Stimulated activated effector memory CD8-positive, alpha-beta T cell treated with anti-CD3 and anti-CD28 coated beads, Interleukin-12 subunit alpha, Interleukin-12 subunit beta, amount 100 ng/mL, for 72 hours (primary cell): ENCODE results near the gene RAB9B.

Experiments used
- ATAC-seq: fragments of 150-1000 bp; cut with Tn5 transposase; 2 replicates; pipeline ENCODE4 v1.10.0; 2021
- DNase-seq, 2 donors: peaks; one replicate each; pipeline ENCODE4 v3.0.0; 2021 to 2022; ENCODE audit warnings: low spot score in 2 of 2
- H3K27ac Mint-ChIP-seq: one replicate; pipeline ENCODE4 v1.8.0; 2022; ENCODE audit warnings: mild to moderate bottlenecking, mixed read lengths
- H3K36me3 Mint-ChIP-seq: one replicate; pipeline ENCODE4 v1.8.0; 2022; ENCODE audit warnings: mild to moderate bottlenecking, mixed read lengths
- H3K4me1 Mint-ChIP-seq: one replicate; pipeline ENCODE4 v1.8.0; 2022; ENCODE audit warnings: mixed read lengths
- H3K4me3 Mint-ChIP-seq: one replicate; pipeline ENCODE4 v1.8.0; 2022; ENCODE audit warnings: mild to moderate bottlenecking, mixed read lengths
- H3K9me3 Mint-ChIP-seq: one replicate; pipeline ENCODE4 v1.8.0; 2022; ENCODE audit warnings: mixed read lengths

RAB9B gene, protein sequence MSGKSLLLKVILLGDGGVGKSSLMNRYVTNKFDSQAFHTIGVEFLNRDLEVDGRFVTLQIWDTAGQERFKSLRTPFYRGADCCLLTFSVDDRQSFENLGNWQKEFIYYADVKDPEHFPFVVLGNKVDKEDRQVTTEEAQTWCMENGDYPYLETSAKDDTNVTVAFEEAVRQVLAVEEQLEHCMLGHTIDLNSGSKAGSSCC

DNA sequence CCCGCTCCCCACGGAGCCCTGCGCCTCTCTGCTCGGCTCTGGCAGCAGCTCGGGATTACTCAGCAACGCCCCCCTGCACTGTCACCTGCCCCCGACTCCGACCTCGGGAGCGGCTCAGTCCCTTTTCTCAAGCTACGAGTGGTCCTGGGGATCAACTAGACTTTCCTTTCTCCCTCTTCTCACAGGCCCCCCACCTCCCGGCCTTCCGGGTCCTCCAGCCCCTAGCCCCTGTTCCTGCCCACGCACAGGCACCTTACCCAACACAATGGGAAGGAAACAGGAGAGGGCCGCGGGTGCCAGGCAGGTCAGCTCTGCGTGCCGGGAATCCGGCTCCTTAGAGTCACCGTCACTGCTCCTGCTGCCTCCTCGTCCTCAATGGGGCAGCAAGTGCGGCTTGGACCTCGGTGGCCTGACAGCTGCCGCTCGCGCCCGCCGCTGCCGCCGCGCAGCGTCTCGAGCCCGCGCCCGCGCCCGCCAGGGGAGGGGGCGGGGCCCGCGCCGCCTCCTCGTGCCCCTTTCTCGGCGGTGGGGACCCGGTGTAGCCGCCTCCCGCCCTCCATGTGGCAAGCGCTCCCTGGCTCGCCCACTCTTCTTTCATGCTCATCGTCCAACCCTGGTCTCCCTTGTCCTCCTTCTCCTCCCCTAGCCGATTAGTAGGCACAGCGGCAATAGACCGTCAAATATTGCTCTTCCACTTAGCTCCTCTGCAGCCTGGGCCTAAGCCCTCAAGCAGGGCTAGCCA lies at the start of gene RAB9B:
Gene RAB9B, minus strand, starts transcription at position 455 of the 742 bp plus-strand sequence. CDS start 6,473 bp downstream, outside the sequence.
- DNase-seq (peak; percentile 34 to 66), ATAC-seq (peak; percentile 91)
- Mint-ChIP-seq H3K27ac (peak within 1 kb of the TSS; percentile 74), H3K9me3 (no peaks in the 10 kb centered on the region), H3K4me3 (peak within 1 kb of the TSS; percentile 77), H3K4me1 (peaks cover 10% of the 10 kb centered on the region), H3K36me3 (peaks cover 5% of the 10 kb centered on the region)

DNA sequence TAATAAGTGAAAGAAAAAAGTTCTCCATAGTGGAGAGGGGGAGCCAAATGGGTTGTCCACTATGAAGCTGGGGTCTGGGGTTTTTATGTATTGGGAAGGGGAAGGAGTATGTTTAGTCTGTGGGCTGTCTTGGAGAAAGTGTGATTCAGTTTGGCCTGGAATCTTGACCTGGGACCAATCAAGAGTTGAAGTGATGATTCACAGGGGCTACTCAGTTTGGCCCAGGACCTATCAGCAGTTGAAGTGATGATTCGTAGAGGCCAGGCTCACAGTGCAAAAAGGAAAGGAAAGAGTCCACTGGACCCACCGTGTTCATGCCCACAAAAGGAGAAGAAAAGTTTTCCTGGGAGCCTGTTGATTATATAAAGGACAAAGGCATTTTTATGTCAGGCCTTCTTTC lies 47.3 kb upstream of the RAB9B start:
- Mint-ChIP-seq H3K4me3 (no peak overlapping the region), H3K9me3 (no peaks in the 10 kb centered on the region), H3K36me3 (no peaks in the 10 kb centered on the region), H3K27ac (no peak overlapping the region), H3K4me1 (no peaks in the 10 kb centered on the region)
- ATAC-seq = no peak
- DNase-seq = no peak

GRCh38 chrX:103878466-103879122 lies 46.5 kb upstream of the RAB9B start:
- Mint-ChIP-seq H3K9me3 (no peaks in the 10 kb centered on the region), H3K27ac (no peak overlapping the region), H3K4me3 (no peak overlapping the region), H3K36me3 (no peaks in the 10 kb centered on the region), H3K4me1 (no peaks in the 10 kb centered on the region)
- DNase-seq (no peak), ATAC-seq (no peak)

DNA sequence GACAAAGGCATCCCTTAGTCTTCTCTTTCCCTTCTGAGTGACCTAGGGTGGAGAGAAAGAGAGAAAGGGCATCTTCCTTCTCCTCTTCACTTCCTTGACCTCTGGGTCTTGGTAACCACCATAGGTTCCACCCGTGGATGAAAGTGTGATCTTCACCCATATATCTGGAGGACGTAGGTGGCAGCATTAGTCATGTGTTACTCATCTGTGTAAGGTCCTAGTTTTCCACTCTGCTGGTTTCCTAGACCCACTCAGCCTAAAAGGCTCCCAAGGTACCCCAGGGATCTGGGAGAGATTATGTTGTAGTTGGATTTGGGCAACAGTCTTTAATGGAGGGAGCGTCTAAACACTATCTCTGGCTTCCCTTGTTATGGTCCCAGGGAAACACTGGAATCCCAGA lies 45.5 kb upstream of the RAB9B start:
- H3K9me3 Mint-ChIP-seq = no peaks in the 10 kb centered on the region
- no peaks in the 10 kb centered on the region for H3K4me1 Mint-ChIP-seq
- no peak overlapping the region for H3K4me3 Mint-ChIP-seq
- no peaks in the 10 kb centered on the region for H3K36me3 Mint-ChIP-seq
- DNase-seq (no peak), ATAC-seq (no peak)
- no peak overlapping the region for H3K27ac Mint-ChIP-seq

DNA sequence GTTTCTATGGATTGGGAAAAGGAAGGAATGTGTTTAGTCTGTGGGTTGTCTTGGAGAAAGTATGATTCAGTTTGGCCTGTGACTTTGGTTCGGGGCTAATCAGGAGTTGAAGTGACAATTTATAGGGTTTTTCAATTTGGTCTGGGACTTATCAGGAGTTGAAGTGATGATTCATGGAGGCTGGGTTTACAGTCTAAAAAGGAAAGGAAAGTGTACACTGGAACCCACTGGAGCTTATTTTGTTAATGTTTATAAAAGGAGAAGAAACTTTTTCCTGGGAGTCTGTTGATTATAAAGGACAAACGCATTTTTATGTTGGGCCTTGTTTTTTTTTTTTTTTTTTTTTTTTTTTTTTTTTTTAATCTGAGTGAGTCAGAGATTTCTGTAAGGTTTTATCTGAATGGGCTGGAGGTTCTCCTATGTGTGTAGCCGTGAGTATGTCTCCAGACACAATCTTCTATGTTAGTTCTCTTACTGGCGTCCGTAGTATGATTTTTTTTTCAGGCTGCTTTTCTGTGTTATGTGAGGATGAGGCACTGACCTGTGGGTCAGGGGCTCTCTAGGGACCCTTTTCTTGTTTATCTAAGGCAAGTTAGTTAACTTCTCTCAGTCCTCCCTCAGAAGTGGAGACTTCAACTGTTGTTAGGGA lies 33.0 kb upstream of the RAB9B start:
- no peak overlapping the region for H3K4me3 Mint-ChIP-seq
- no peak overlapping the region for H3K27ac Mint-ChIP-seq
- H3K4me1 Mint-ChIP-seq = no peaks in the 10 kb centered on the region
- ATAC-seq = no peak
- DNase-seq = no peak
- H3K36me3 Mint-ChIP-seq = no peaks in the 10 kb centered on the region
- no peaks in the 10 kb centered on the region for H3K9me3 Mint-ChIP-seq

DNA sequence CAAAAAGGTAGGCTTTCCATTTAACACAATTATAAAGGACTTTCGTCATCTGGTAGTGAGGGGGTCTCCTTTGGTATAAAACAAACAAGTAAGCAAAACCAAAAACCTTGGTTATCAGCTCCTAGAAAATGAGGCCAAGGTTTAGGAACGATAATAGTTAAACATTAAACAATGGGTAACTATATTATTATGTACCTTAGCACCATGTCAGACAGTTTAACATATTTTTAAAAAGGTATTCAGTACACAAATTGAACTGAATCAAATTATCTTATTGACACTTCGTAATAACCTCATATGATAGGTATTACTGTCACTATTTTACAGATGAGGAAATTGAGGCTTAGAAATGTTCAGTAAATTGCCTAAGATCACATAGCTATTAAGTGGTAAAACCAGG lies 32.1 kb upstream of the RAB9B start:
- Mint-ChIP-seq H3K9me3 (no peaks in the 10 kb centered on the region), H3K4me1 (no peaks in the 10 kb centered on the region), H3K4me3 (no peak overlapping the region), H3K36me3 (no peaks in the 10 kb centered on the region), H3K27ac (no peak overlapping the region)
- DNase-seq (no peak), ATAC-seq (no peak)

DNA sequence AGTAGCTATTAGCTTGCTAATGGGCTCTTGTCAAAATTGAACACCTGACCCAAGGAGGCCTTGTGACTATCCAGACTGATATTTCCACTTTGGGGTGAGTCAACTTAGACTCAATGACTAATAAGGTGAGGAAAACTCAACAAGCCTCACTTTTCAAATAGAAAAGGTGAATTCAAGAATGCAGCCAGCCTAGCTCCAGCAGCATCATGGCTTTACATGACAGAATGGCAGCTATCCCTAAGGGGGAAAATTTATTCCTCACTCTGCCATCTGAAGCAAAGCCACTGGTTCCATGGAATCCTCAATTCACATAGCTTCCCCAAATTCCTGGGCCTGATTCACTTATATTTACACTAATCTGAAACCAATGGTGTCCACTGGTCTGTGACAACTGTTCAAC lies 29.1 kb upstream of the RAB9B start:
- Mint-ChIP-seq H3K36me3 (no peaks in the 10 kb centered on the region), H3K4me1 (no peaks in the 10 kb centered on the region), H3K9me3 (no peaks in the 10 kb centered on the region), H3K27ac (no peak overlapping the region), H3K4me3 (no peak overlapping the region)
- DNase-seq = no peak
- ATAC-seq = no peak

- H3K36me3 Mint-ChIP-seq = no peaks in the 10 kb centered on the region
- ATAC-seq = no peak
- no peaks in the 10 kb centered on the region for H3K9me3 Mint-ChIP-seq
- no peak overlapping the region for H3K4me3 Mint-ChIP-seq
- peaks cover 9% of the 10 kb centered on the region for H3K4me1 Mint-ChIP-seq
- H3K27ac Mint-ChIP-seq = no peak overlapping the region
- DNase-seq = no peak
Measured at GRCh38 chrX:103849558-103849957, 17.5 kb upstream of the RAB9B start.

GRCh38 chrX:103847174-103847870 lies 15.3 kb upstream of the RAB9B start:
- peaks cover 9% of the 10 kb centered on the region for H3K4me1 Mint-ChIP-seq
- H3K9me3 Mint-ChIP-seq = no peaks in the 10 kb centered on the region
- peak; percentile 16 for ATAC-seq
- no peak overlapping the region for H3K4me3 Mint-ChIP-seq
- DNase-seq = no peak
- no peaks in the 10 kb centered on the region for H3K36me3 Mint-ChIP-seq
- no peak overlapping the region for H3K27ac Mint-ChIP-seq

- Mint-ChIP-seq H3K4me1 (peaks cover 9% of the 10 kb centered on the region), H3K4me3 (no peak overlapping the region), H3K27ac (no peak overlapping the region), H3K9me3 (no peaks in the 10 kb centered on the region), H3K36me3 (no peaks in the 10 kb centered on the region)
- no peak for ATAC-seq
- DNase-seq = no peak
Measured at GRCh38 chrX:103846386-103846785, 14.3 kb upstream of the RAB9B start.

- H3K36me3 Mint-ChIP-seq = no peaks in the 10 kb centered on the region
- H3K27ac Mint-ChIP-seq = no peak overlapping the region
- ATAC-seq = peak; percentile 63
- peaks cover 9% of the 10 kb centered on the region for H3K4me1 Mint-ChIP-seq
- H3K4me3 Mint-ChIP-seq = no peak overlapping the region
- DNase-seq = peak in 1 of 2 donors; percentile 52
- H3K9me3 Mint-ChIP-seq = no peaks in the 10 kb centered on the region
Measured at GRCh38 chrX:103845165-103845653, 13.2 kb upstream of the RAB9B start.

DNA sequence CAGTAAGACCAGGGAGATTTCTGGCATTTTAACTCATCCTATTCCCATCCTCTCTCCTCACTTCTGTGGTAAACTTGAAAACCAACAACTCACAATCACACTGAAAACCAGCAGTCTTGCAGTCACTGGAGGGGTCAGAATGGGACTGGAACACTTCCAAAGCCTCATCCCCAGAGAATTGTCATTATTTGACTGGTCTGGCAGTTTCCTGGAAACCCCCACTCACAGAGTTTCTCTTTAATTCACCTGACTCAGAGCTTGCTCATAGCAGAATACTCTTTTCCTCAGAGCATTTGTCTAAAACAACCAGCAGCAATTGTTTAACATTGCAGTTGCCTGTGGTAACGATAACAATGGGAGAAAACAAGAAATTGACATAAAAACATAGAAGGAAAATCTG lies 7.3 kb upstream of the RAB9B start:
- Mint-ChIP-seq H3K9me3 (peaks cover 6% of the 10 kb centered on the region), H3K36me3 (no peaks in the 10 kb centered on the region), H3K4me1 (no peaks in the 10 kb centered on the region), H3K4me3 (no peak overlapping the region), H3K27ac (no peak overlapping the region)
- no peak for DNase-seq
- ATAC-seq = peak; percentile 81

- H3K36me3 Mint-ChIP-seq = peaks cover 5% of the 10 kb centered on the region
- H3K27ac Mint-ChIP-seq = no peak overlapping the region
- DNase-seq = no peak
- H3K4me1 Mint-ChIP-seq = peaks cover 10% of the 10 kb centered on the region
- ATAC-seq = no peak
- no peaks in the 10 kb centered on the region for H3K9me3 Mint-ChIP-seq
- peak overlapping the region; percentile 77 for H3K4me3 Mint-ChIP-seq
Measured at GRCh38 chrX:103831342-103831802, 685 bp downstream of the RAB9B start.

- Mint-ChIP-seq H3K4me1 (peaks cover 10% of the 10 kb centered on the region), H3K27ac (no peak overlapping the region), H3K4me3 (no peak overlapping the region), H3K36me3 (peaks cover 5% of the 10 kb centered on the region), H3K9me3 (no peaks in the 10 kb centered on the region)
- ATAC-seq (no peak), DNase-seq (no peak)
Measured at GRCh38 chrX:103830848-103831247, 1.2 kb downstream of the RAB9B start.

DNA sequence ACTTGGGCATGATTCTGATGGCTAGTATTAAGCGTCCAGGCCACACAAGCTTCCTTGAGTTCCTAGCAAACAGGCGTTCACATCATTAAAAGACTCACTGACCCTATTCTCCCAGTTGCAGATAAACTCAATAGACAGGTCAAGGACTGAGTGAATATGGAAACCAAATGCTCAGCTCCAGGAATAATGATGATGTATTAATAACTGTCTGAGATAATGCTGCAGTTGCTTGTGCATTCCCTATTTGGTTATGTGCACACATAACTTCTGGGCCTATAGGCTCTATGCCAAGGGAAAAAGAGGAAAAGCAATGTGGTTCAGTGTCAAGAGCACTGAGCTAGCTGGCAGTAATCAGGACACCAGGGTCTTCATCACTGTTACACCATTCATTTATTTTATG lies 3.5 kb downstream of the RAB9B start:
- Mint-ChIP-seq H3K9me3 (no peaks in the 10 kb centered on the region), H3K4me3 (no peak overlapping the region), H3K27ac (no peak overlapping the region), H3K36me3 (peaks cover 5% of the 10 kb centered on the region), H3K4me1 (peaks cover 10% of the 10 kb centered on the region)
- no peak for DNase-seq
- no peak for ATAC-seq
